Loucy (cell line): ENCODE measurements around the gene PARP15.

Experiments used
- EZH2phosphoT487 ChIP-seq: fragments of 200-600 bp; IDR thresholded peaks from 2 replicates; pipeline ENCODE4 v1.6.1; 2018; ENCODE audit warnings: antibody characterized with exemption, mild to moderate bottlenecking, moderate library complexity, borderline replicate concordance
- TF ChIP-seq, protein P1 (sequence below): fragments of 200-600 bp; sonication (generic); conservative IDR thresholded peaks from 2 replicates; pipeline ENCODE4 v1.5.1; 2014; ENCODE audit warnings: mild to moderate bottlenecking, antibody characterized with exemption, low read length

DNA sequence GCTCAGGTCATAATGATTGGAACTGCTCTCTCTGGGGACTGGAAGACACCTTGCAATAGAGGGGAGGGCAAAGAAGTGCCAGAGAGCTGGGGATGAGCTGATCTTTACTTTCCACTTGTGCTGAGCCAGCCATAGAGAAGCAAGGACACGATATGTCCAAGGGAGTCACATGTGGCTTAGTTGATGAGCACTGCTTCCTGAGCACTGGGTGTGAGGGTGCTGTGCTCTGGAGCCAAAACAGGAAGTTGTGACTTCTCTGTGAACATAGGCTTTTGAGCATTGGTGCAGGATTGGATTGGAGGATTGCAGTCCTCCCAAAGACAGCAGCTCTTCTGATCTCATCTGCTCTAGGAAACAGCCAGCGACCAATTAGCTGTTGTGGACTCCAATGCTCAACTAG is 109.8 kb downstream of the PARP15 start:
- TF ChIP-seq, protein P1, sequence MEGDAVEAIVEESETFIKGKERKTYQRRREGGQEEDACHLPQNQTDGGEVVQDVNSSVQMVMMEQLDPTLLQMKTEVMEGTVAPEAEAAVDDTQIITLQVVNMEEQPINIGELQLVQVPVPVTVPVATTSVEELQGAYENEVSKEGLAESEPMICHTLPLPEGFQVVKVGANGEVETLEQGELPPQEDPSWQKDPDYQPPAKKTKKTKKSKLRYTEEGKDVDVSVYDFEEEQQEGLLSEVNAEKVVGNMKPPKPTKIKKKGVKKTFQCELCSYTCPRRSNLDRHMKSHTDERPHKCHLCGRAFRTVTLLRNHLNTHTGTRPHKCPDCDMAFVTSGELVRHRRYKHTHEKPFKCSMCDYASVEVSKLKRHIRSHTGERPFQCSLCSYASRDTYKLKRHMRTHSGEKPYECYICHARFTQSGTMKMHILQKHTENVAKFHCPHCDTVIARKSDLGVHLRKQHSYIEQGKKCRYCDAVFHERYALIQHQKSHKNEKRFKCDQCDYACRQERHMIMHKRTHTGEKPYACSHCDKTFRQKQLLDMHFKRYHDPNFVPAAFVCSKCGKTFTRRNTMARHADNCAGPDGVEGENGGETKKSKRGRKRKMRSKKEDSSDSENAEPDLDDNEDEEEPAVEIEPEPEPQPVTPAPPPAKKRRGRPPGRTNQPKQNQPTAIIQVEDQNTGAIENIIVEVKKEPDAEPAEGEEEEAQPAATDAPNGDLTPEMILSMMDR, result no peak
- TF ChIP-seq EZH2phosphoT487, result no peak
